ENCODE measurements around the gene SMYD4.

SMYD4 gene

GRCh38 chr17:1785930-1786329 lies 43.8 kb downstream of the SMYD4 start:
- no peak overlapping the region for H3K4me3 ChIP-seq (ENCODE audit: low read depth, low read length)
- TF ChIP-seq MAX (IDR thresholded peaks at IDR 0.05; ENCODE audit: low read depth, low read length) = no peak
- TF ChIP-seq POLR2A (IDR thresholded peaks at IDR 0.05; ENCODE audit: extremely low read depth, insufficient read length) = no peak
- no peak for TF ChIP-seq CTCF (IDR thresholded peaks at IDR 0.05; ENCODE audit: low read depth, low read length)
- no peak for TF ChIP-seq MYC (IDR thresholded peaks at IDR 0.05; ENCODE audit: low read depth, low read length)
- DNase-seq (ENCODE audit: low read depth) = no peak

GRCh38 chr17:1783834-1784611 lies 45.7 kb downstream of the SMYD4 start:
- TF ChIP-seq CTCF (IDR thresholded peaks at IDR 0.05; ENCODE audit: low read depth, low read length) (peak; percentile 6), MYC (IDR thresholded peaks at IDR 0.05; ENCODE audit: low read depth, low read length) (no peak)
- DNase-seq (ENCODE audit: low read depth) = peak; percentile 31
- no peak overlapping the region for H3K4me3 ChIP-seq (ENCODE audit: low read depth, low read length)

GRCh38 chr17:1783271-1783670 lies 46.4 kb downstream of the SMYD4 start:
- DNase-seq (ENCODE audit: low read depth) = no peak
- no peak overlapping the region for H3K4me3 ChIP-seq (ENCODE audit: low read depth, low read length)
- no peak for TF ChIP-seq MAX (IDR thresholded peaks at IDR 0.05; ENCODE audit: low read depth, low read length)
- no peak for TF ChIP-seq CTCF (IDR thresholded peaks at IDR 0.05; ENCODE audit: low read depth, low read length)

GRCh38 chr17:1782171-1782567 lies 47.5 kb downstream of the SMYD4 start:
- DNase-seq (ENCODE audit: low read depth) = no peak
- no peak for TF ChIP-seq POLR2A (IDR thresholded peaks at IDR 0.05; ENCODE audit: extremely low read depth, insufficient read length)
- no peak for TF ChIP-seq MAX (IDR thresholded peaks at IDR 0.05; ENCODE audit: low read depth, low read length)
- no peak for TF ChIP-seq CTCF (IDR thresholded peaks at IDR 0.05; ENCODE audit: low read depth, low read length)
- TF ChIP-seq MYC (IDR thresholded peaks at IDR 0.05; ENCODE audit: low read depth, low read length) = no peak

GRCh38 chr17:1779571-1780131 lies 50.1 kb downstream of the SMYD4 start:
- no peak for DNase-seq (ENCODE audit: low read depth)
- no peak overlapping the region for H3K4me3 ChIP-seq (ENCODE audit: low read depth, low read length)
- TF ChIP-seq POLR2A (IDR thresholded peaks at IDR 0.05; ENCODE audit: extremely low read depth, insufficient read length) (no peak), MAX (IDR thresholded peaks at IDR 0.05; ENCODE audit: low read depth, low read length) (no peak), CTCF (IDR thresholded peaks at IDR 0.05; ENCODE audit: low read depth, low read length) (no peak), MYC (IDR thresholded peaks at IDR 0.05; ENCODE audit: low read depth, low read length) (no peak)

More at GRCh38 chr17:1782171-1782567, 47.5 kb downstream of the SMYD4 start:
- no peak overlapping the region for H3K4me3 ChIP-seq (ENCODE audit: low read depth, low read length)

Measured in NB4 (cell line).